GM04503 (cell line): ENCODE results near the gene RNF144B.

Experiments used
- DNase-seq: peaks from one replicate; pipeline ENCODE4 v3.0.0-alpha.2; 2012; ENCODE audit warnings: low read depth

RNF144B gene

GRCh38 chr6:18513253-18513798 is 126.2 kb downstream of the RNF144B start:
- DNase-seq: no peak

GRCh38 chr6:18514180-18514579 is 127.0 kb downstream of the RNF144B start:
- DNase-seq: no peak

GRCh38 chr6:18515767-18516166 is 128.6 kb downstream of the RNF144B start:
- no peak for DNase-seq
